ENCODE measurements around the gene AP2A2. TPM values are rescaled to one million over a fixed set of nuclear protein-coding genes. Genes with fewer than 3 reads are reported as not detected.

Gene AP2A2
- total RNA-seq, 2 donors from 2014 or later, result 51.6 to 75.1 TPM

DNA sequence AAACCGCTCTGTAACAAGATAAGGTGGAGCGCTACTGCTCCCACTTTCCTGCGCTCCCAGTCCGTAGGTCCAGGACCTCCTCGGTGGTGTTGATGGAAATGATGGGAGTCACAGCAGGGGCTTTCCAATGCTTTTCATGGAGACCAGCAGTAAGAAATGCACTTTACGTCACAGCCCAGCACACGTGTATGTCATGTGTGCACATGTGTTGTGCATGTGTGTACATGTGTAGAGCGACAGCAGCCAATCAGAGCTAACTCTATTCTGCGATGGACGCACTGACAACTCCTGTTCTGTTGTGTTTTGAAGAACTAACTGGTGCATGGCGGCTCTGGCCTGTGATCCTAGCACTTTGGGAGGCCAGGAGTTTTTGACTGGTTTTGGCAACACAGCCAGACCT, 16.3 kb upstream of the AP2A2 start:
- no peaks in the 10 kb centered on the region for H3K36me3 Mint-ChIP-seq
- H3K4me1 Mint-ChIP-seq (ENCODE audit: low read depth in 2 of 2), result peaks cover 12 to 16% of the 10 kb centered on the region in 2 donors
- no peaks in the 10 kb centered on the region for H3K27me3 Mint-ChIP-seq
- ATAC-seq (no peak), DNase-seq (ENCODE audit: low spot score) (no peak)
- no peaks in the 10 kb centered on the region for H3K9me3 Mint-ChIP-seq
- H3K27ac Mint-ChIP-seq, result peak overlapping the region in 1 of 2 donors; percentile 8
- peak overlapping the region; percentile 91 for H3K4me3 Mint-ChIP-seq

DNA sequence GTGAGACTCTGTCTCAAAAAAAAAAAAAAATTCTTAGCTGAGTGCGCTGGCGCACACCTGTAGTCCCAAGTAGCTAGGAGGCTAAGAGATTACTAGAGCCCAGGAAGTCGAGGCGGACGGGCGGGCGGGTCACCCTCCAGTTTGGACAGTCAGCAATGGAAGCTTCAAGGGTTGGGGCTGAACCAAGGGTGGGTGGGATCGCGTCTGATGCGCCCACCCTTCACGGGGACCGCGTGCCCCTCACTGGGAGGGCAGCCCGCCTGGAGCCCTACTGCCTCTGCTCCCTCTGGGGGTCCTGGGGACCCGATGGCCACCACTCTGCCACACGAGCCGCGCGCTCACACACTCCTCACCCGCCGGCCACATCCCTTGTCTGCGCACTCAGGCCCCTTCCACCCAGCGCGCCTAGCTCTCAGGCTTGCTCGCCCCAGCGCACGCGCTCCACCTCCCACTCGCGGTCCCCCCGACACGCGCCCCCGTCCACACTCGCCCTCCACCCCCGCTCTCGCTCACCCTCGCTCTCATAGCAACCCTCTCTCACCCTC, 15.6 kb upstream of the AP2A2 start:
- peak overlapping the region; percentile 91 for H3K4me3 Mint-ChIP-seq
- H3K27ac Mint-ChIP-seq, result peak overlapping the region; percentile 8 to 31
- peak; percentile 57 to 60 for ATAC-seq
- H3K4me1 Mint-ChIP-seq (ENCODE audit: low read depth in 2 of 2), result peaks cover 12 to 16% of the 10 kb centered on the region in 2 donors
- H3K27me3 Mint-ChIP-seq, result no peaks in the 10 kb centered on the region
- DNase-seq (ENCODE audit: low spot score), result no peak
- no peaks in the 10 kb centered on the region for H3K9me3 Mint-ChIP-seq
- H3K36me3 Mint-ChIP-seq, result no peaks in the 10 kb centered on the region

- H3K27me3 Mint-ChIP-seq, result no peaks in the 10 kb centered on the region
- peaks cover 12 to 15% of the 10 kb centered on the region in 2 donors for H3K4me1 Mint-ChIP-seq (ENCODE audit: low read depth in 2 of 2)
- no peaks in the 10 kb centered on the region for H3K9me3 Mint-ChIP-seq
- peak within 1 kb of the TSS; percentile 96 for H3K4me3 Mint-ChIP-seq
- peak within 1 kb of the TSS; percentile 74 to 92 for H3K27ac Mint-ChIP-seq
- H3K36me3 Mint-ChIP-seq, result no peaks in the 10 kb centered on the region
- DNase-seq (ENCODE audit: low spot score) (peak; percentile 92), ATAC-seq (peak; percentile 98)
Observed at GRCh38 chr11:910589-911030, 15.1 kb upstream of the AP2A2 start, which contains the start of gene CHID1. Gene CHID1, minus strand, starts transcription at chr11:910810. Its CDS starts 5,994 bp downstream, at chr11:904816.

GRCh38 chr11:911031-911889, 14.4 kb upstream of the AP2A2 start:
- no peaks in the 10 kb centered on the region for H3K36me3 Mint-ChIP-seq
- peak overlapping the region; percentile 74 to 92 for H3K27ac Mint-ChIP-seq
- no peaks in the 10 kb centered on the region for H3K9me3 Mint-ChIP-seq
- DNase-seq (ENCODE audit: low spot score) (no peak), ATAC-seq (peak; percentile 49 to 51)
- H3K4me1 Mint-ChIP-seq (ENCODE audit: low read depth in 2 of 2), result peaks cover 12 to 13% of the 10 kb centered on the region in 2 donors
- no peaks in the 10 kb centered on the region for H3K27me3 Mint-ChIP-seq
- H3K4me3 Mint-ChIP-seq, result peak overlapping the region; percentile 96

- no peak for DNase-seq (ENCODE audit: low spot score)
- Mint-ChIP-seq H3K27me3 (no peaks in the 10 kb centered on the region), H3K4me3 (peak overlapping the region; percentile 96), H3K36me3 (no peaks in the 10 kb centered on the region), H3K9me3 (no peaks in the 10 kb centered on the region), H3K27ac (peak overlapping the region; percentile 74 to 92), H3K4me1 (ENCODE audit: low read depth in 2 of 2) (peaks cover 12 to 13% of the 10 kb centered on the region in 2 donors)
- no peak for ATAC-seq
Observed at GRCh38 chr11:911890-912219, 13.8 kb upstream of the AP2A2 start.

DNA sequence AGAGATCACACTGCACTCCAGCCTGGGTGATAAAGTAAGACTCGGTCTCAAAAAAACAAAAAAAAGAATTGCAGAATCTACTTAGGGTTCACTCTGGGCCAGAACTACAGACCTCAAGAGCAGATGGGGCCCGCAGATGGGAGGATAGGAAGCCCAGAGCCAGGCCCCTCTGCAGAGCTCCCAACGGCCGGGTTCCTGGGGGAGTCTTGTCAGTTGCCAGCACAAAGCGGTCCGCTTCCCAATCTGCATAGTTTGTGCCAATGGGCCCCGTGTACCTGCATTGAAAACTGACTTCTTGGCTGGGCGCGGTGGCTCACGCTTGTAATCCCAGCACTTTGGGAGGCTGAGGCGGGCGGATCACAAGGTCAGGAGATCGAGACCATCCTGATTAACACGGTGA, 13.4 kb upstream of the AP2A2 start:
- Mint-ChIP-seq H3K27ac (no peak overlapping the region), H3K9me3 (no peaks in the 10 kb centered on the region), H3K27me3 (no peaks in the 10 kb centered on the region), H3K4me1 (ENCODE audit: low read depth in 2 of 2) (peaks cover 12 to 13% of the 10 kb centered on the region in 2 donors), H3K36me3 (no peaks in the 10 kb centered on the region), H3K4me3 (no peak overlapping the region)
- DNase-seq (ENCODE audit: low spot score) (no peak), ATAC-seq (no peak)

- Mint-ChIP-seq H3K36me3 (no peaks in the 10 kb centered on the region), H3K4me1 (ENCODE audit: low read depth in 2 of 2) (peaks cover 12 to 13% of the 10 kb centered on the region in 2 donors), H3K9me3 (no peaks in the 10 kb centered on the region), H3K4me3 (no peak overlapping the region), H3K27me3 (no peaks in the 10 kb centered on the region), H3K27ac (no peak overlapping the region)
- ATAC-seq, result no peak
- DNase-seq (ENCODE audit: low spot score), result no peak
Observed at GRCh38 chr11:913043-913442, 12.6 kb upstream of the AP2A2 start.

GRCh38 chr11:914204-914603, 11.5 kb upstream of the AP2A2 start:
- H3K27ac Mint-ChIP-seq, result no peak overlapping the region

DNA sequence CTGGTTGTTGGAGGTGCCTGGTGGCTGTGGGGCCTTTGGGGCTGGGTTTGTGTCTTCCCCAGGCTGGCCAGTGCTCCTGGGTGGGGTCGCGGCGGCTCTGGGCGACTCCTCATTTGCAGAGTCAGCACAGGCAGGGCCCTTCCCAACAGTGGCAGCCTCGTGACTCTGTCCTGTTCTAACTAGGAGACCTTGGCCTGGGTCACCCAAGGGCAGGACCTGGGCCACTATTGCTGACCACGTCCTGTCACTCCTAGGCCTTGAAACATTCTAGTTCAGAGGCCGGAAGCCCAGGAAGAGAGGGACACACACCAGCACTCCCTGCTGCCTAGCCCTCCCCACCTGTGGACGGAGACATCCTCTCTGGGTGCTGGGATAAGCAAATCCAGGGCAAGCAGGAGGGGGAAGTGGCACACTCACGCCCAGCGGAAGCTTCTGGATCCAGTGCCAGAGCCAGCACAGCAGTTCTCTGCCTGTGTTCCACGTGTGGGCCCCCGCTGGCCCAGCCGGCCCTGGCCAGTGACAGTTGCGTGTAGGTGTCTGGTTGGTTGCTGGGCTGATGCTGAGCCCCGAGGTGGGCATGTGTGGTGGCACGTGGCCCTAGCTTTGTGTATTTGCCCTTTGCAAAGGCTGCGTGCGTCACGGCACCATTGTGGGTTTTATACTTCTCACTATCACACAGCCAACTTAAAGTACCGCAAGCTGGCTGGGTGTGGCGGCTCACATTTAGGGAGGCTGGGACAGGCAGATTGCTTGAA, 10.7 kb upstream of the AP2A2 start:
- Mint-ChIP-seq H3K9me3 (no peaks in the 10 kb centered on the region), H3K4me3 (no peak overlapping the region), H3K27ac (no peak overlapping the region), H3K36me3 (no peaks in the 10 kb centered on the region), H3K27me3 (no peaks in the 10 kb centered on the region), H3K4me1 (ENCODE audit: low read depth in 2 of 2) (peaks cover 6 to 8% of the 10 kb centered on the region in 2 donors)
- DNase-seq (ENCODE audit: low spot score) (no peak), ATAC-seq (no peak)

More at GRCh38 chr11:914204-914603, 11.5 kb upstream of the AP2A2 start:
- Mint-ChIP-seq H3K36me3 (no peaks in the 10 kb centered on the region), H3K27me3 (no peaks in the 10 kb centered on the region), H3K9me3 (no peaks in the 10 kb centered on the region), H3K4me1 (ENCODE audit: low read depth in 2 of 2) (peaks cover 8 to 9% of the 10 kb centered on the region in 2 donors), H3K4me3 (no peak overlapping the region)
- DNase-seq (ENCODE audit: low spot score) (no peak), ATAC-seq (no peak)

GRCh38 chr11:917426-917825, 8.2 kb upstream of the AP2A2 start:
- Mint-ChIP-seq H3K27me3 (no peaks in the 10 kb centered on the region), H3K4me3 (no peak overlapping the region), H3K4me1 (ENCODE audit: low read depth in 2 of 2) (no peaks in the 10 kb centered on the region), H3K9me3 (no peaks in the 10 kb centered on the region), H3K27ac (no peak overlapping the region), H3K36me3 (no peaks in the 10 kb centered on the region)
- DNase-seq (ENCODE audit: low spot score) (no peak), ATAC-seq (no peak)

DNA sequence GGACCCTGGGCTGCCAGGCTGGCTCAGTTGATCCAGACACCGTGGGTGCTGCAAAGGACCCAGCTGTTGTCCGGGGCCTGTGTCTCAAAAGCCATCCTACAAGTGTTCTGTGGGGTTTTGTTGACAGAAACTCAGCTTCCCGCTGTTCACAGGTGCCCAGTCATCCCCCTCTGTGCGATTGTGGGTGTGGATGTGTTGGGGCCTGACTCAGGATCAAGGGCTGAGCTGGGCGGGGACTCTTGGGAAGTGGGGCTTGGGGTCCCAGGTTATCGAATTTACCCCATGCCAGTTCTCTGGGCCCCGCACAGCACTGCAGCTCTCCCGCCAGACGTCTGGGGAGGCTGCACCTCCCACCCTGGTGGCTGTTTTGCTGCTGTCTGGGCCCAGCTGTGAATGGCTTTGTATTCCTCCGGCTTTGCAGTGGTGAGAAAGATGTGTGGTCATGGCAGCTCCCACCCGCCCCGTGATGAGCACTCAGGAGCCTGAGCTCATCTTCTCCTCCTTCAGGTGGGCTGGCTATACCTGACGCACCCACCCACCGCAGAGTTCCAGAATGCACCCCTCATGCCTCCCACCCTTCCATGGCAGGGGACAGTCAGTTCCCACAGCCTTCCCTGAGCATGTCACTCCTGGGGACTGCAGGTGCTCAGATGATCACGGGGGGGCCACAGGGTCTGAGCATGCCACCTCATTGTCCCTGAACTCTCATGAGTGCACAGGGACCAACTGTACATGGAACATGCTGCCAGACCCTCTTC, 3.6 kb upstream of the AP2A2 start:
- no peak overlapping the region for H3K4me3 Mint-ChIP-seq
- DNase-seq (ENCODE audit: low spot score) (no peak), ATAC-seq (no peak)
- H3K4me1 Mint-ChIP-seq (ENCODE audit: low read depth in 2 of 2), result peaks cover 8% of the 10 kb centered on the region in 2 donors
- no peaks in the 10 kb centered on the region for H3K36me3 Mint-ChIP-seq
- H3K9me3 Mint-ChIP-seq, result no peaks in the 10 kb centered on the region
- H3K27ac Mint-ChIP-seq, result no peak overlapping the region
- no peaks in the 10 kb centered on the region for H3K27me3 Mint-ChIP-seq

GRCh38 chr11:923691-924405, 1.8 kb upstream of the AP2A2 start:
- Mint-ChIP-seq H3K36me3 (no peaks in the 10 kb centered on the region), H3K4me3 (no peak overlapping the region), H3K27me3 (no peaks in the 10 kb centered on the region), H3K9me3 (no peaks in the 10 kb centered on the region), H3K4me1 (ENCODE audit: low read depth in 2 of 2) (peaks cover 17 to 20% of the 10 kb centered on the region in 2 donors), H3K27ac (no peak overlapping the region)
- no peak for DNase-seq (ENCODE audit: low spot score)
- ATAC-seq, result no peak

Data from natural killer cell treated with Interleukin-12 subunit alpha and Interleukin-12 subunit beta and Interleukin-15 and Interleukin-18, amount 100 ng/mL, for 72 hours (primary cell).